Glomerular endothelial cell (primary cell): ENCODE results near the gene PARP1. TPM values are rescaled to one million over a fixed set of nuclear protein-coding genes. Genes with fewer than 3 reads are reported as not detected.
"Not testable (repeated sequence)": the region's sequence is repeated elsewhere in the genome, so short reads cannot be mapped to it uniquely, and the experiment has no call there.

Experiments
- DNase-seq: peaks from one replicate; pipeline ENCODE4 v3.0.0-alpha.2; 2011; ENCODE audit warnings: low read depth, low spot score; ENCODE audit errors: extremely low read depth
- total RNA-seq: library from RNA; depleted of rRNA; stranded (reverse); fragments of >200 nt; gene quantifications from 2 replicates; pipeline ENCODE4 v1.2.3, GENCODE V29; 2015

The PARP1 gene
- total RNA-seq, 1 donor from 2014 or later = 99.4 TPM

GRCh38 chr1:226357416-226357815 is 50.5 kb downstream of the PARP1 start:
- DNase-seq = no peak

- DNase-seq = no peak
These were observed 52.0 kb downstream of the PARP1 start for GRCh38 chr1:226355669-226356551.

- DNase-seq = no peak
These were observed 52.9 kb downstream of the PARP1 start for GRCh38 chr1:226355016-226355415.

GRCh38 chr1:226353698-226354525 is 54.0 kb downstream of the PARP1 start:
- no peak for DNase-seq

GRCh38 chr1:226351709-226352108 is 56.2 kb downstream of the PARP1 start:
- no peak for DNase-seq

GRCh38 chr1:226350519-226350865 is 57.4 kb downstream of the PARP1 start:
- no peak for DNase-seq

- DNase-seq = no peak
These were observed 57.9 kb downstream of the PARP1 start for GRCh38 chr1:226349801-226350518.

- DNase-seq = no peak
These were observed 58.8 kb downstream of the PARP1 start for GRCh38 chr1:226349081-226349480.

- no peak for DNase-seq
These were observed 63.2 kb downstream of the PARP1 start for GRCh38 chr1:226344441-226345259.

- no peak for DNase-seq
These were observed 65.2 kb downstream of the PARP1 start for GRCh38 chr1:226342656-226343055.

- DNase-seq = not testable (repeated sequence)
These were observed 67.8 kb downstream of the PARP1 start for GRCh38 chr1:226340111-226340510.

- DNase-seq = no peak
These were observed 70.5 kb downstream of the PARP1 start for GRCh38 chr1:226337276-226337875.

- no peak for DNase-seq
These were observed 72.2 kb downstream of the PARP1 start for GRCh38 chr1:226335661-226336060.

GRCh38 chr1:226332947-226333346 is 74.9 kb downstream of the PARP1 start:
- no peak for DNase-seq

GRCh38 chr1:226329237-226329636 is 78.7 kb downstream of the PARP1 start:
- DNase-seq = no peak

- no peak for DNase-seq
These were observed 80.1 kb downstream of the PARP1 start for GRCh38 chr1:226327761-226328162.

- DNase-seq = no peak
These were observed 82.7 kb downstream of the PARP1 start for GRCh38 chr1:226325178-226325577.

GRCh38 chr1:226324479-226324878 is 83.4 kb downstream of the PARP1 start:
- DNase-seq = no peak

- DNase-seq = no peak
These were observed 84.9 kb downstream of the PARP1 start for GRCh38 chr1:226322986-226323385.

- no peak for DNase-seq
These were observed 87.0 kb downstream of the PARP1 start for GRCh38 chr1:226320930-226321329.
